GM21529 (cell line): ENCODE measurements around the gene EFNA3.
A peak's percentile ranks its signal among the peaks of the same experiment; 100 is the strongest.

ENCODE experiments used
- ATAC-seq: cut with Tn5 transposase; IDR thresholded peaks from one replicate; pipeline ENCODE4 v1.9.1; 2021; ENCODE audit not compliant: unreplicated experiment

EFNA3 gene

DNA sequence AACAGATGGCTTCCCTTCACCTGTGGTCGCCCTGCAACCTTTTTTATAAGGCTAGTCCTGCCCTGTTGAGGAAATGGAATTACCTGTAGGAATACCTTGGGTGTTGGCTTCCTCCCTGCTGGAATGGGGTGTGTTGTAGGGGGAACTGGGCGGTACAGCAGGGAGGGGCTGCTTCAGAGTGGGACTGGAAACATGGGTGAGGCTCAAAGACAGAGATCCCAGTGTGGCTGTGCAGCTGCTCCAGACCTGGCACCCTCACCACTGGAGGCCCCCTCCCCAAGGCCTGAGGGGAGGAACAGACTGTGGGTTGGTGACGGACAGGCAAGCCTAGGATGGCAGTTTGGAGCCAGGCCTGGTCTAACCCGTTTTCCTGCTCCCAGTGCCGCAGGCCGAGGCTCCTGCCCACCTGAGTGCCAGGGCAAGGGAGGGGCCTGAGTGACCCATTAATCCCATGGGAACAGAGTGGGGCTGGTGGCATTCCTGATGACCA, 4.5 kb downstream of the EFNA3 start:
- ATAC-seq = no peak

DNA sequence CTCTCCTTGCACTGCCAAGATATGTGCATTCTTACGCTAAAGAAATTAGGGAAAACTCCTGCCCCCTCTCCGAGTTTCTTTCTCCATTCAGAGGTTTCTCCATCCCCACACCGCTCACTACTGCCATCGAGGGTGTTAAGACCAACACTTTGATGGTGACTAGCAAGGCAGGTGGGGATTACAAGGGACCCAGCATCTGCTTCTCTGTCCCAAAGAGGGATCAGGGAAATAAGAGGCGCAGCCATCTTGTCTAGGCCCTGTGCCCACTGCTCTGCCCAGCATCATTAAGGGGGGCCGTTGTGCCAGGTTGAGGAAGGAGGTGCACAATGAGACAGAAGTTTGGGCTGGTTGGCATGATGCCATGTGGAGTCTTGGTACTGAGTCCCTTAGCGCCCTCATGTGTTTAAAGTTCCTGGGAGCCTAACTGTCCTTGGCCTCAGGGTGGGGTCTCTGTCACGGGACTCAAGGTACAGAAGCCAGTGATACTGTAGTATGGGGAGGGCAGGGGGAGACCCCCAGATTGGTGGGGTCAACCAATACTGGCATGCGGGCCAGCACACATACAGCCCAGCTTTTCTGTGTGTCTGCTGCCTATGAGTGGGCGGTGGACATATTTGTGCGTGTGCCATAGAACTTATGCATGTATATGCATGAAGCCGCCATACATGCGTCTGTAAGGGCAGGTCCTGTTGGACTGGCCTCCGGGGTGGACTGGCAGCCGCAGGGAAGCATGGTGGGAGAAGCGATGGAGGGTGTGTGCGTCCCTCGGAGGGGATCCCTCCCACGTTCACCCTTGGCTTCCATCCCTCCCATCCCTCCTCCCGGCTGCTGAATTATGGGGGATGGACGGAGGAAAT, 5.5 kb downstream of the EFNA3 start:
- peak; percentile 1 for ATAC-seq

DNA sequence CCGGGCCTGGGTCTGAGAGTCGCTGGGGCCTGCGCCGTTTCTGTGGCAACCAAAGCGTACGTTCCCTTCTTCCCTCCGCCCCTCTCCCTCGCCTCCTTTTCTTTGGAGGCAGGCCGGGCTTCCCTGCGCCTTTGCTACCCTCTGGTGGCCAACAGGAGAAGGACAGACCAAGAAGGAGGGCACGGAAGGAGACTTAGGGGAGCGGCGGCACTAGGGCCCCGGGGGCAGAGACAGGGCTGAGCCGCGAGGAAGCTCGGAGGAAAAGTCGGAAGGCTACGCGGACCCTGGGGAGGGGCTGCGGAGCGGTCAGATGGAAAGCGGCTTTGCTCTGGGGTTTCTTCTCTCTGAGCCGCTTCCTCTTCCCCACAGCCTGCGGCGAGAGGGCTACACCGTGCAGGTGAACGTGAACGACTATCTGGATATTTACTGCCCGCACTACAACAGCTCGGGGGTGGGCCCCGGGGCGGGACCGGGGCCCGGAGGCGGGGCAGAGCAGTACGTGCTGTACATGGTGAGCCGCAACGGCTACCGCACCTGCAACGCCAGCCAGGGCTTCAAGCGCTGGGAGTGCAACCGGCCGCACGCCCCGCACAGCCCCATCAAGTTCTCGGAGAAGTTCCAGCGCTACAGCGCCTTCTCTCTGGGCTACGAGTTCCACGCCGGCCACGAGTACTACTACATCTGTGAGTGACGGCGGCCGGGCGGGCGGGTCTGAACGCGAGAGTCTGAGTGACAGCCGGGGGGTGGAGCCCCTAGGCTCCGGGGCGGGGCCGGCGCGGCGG, 6.3 kb downstream of the EFNA3 start:
- peak; percentile 71 for ATAC-seq

DNA sequence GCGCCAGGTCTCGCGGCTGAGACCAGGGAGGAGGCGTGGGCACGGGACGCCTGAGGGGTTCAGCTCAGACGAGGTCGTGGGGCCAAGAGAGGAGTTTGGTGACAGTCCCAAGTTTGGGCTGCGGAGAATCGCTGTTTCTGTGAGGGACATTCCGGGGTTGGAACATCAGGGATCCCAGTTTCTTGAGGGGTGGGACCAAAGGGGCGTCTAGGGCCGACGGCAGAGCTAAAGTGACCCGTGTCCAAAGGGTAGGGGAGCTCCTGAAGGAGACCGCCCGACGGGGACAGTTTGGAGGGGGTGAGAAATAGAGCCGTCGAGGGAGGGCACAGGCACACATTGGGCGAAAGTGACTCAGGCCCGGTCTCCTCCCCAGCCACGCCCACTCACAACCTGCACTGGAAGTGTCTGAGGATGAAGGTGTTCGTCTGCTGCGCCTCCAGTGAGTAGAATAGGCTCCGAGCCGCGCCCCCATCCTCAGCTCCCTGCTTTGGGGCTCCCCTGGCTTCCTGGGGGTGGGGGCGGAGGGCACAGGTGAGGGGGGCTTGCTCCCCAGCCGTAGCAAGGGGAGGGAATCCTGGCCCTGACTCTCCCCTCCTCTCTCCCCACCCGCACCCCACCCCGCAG, 7.0 kb downstream of the EFNA3 start:
- ATAC-seq = no peak

DNA sequence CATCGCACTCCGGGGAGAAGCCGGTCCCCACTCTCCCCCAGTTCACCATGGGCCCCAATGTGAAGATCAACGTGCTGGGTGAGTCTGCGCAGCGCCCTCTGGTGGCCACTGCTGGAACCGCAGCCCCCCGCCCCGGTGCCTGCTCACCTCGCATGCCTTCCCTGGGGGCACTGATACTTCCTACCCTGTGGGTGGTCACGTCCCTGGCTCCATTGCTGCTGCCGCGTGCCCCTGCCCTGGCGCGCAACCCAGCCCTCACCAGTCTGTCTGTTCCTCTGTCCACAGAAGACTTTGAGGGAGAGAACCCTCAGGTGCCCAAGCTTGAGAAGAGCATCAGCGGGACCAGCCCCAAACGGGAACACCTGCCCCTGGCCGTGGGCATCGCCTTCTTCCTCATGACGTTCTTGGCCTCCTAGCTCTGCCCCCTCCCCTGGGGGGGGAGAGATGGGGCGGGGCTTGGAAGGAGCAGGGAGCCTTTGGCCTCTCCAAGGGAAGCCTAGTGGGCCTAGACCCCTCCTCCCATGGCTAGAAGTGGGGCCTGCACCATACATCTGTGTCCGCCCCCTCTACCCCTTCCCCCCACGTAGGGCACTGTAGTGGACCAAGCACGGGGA, 7.6 kb downstream of the EFNA3 start:
- no peak for ATAC-seq

DNA sequence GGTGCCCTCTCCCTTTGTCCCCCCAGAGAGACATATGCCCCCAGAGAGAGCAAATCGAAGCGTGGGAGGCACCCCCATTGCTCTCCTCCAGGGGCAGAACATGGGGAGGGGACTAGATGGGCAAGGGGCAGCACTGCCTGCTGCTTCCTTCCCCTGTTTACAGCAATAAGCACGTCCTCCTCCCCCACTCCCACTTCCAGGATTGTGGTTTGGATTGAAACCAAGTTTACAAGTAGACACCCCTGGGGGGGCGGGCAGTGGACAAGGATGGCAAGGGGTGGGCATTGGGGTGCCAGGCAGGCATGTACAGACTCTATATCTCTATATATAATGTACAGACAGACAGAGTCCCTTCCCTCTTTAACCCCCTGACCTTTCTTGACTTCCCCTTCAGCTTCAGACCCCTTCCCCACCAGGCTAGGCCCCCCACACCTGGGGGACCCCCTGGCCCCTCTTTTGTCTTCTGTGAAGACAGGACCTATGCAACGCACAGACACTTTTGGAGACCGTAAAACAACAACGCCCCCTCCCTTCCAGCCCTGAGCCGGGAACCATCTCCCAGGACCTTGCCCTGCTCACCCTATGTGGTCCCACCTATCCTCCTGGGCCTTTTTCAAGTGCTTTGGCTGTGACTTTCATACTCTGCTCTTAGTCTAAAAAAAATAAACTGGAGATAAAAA, 8.4 kb downstream of the EFNA3 start:
- no peak for ATAC-seq

DNA sequence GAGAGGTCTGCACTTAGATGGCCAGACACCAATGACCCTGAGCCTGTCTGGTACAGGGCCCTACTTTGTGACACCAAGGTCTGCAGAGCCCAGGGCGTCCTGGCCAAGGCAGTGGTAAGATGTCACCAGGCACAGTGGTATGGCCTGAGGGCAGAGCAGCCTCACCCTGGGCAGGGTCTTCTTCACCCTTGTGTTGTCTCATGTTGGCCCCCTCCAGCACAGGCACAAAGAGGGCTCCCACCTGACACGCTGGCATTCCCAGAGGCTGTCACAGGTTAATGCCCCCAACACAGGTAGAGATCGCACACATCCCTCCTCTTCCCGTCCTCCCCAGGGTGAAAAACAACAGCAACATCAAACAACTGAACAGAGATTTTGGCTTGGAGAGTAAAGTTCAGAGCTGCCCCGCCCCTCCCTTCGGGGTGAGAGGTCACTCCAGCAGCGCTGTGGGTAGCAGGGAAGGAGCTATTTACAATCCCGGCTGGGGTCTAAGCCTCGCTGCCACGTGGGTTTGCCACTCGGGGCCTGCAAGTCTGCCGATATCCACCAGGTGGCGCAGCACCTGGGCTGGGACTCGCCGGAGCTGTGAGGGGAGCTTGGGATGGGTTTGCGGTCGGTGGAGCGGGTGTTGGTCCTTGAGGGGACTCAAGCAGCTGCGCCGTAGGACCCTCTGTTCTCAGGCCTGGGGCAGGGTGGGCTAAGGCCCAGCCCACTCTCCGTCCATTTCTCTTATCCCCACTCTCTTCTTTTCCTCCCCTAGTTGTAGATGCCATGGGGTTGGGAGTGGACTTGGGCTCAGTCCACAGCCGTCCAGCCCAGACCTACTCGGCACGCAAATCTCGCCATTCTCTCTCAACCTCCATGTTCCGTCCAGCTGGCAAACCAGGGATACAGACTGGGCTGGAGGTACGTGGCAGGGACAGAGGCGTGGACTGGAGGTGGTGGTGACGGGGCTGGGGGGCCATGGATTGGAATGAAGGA, 12.7 kb downstream of the EFNA3 start:
- no peak for ATAC-seq

DNA sequence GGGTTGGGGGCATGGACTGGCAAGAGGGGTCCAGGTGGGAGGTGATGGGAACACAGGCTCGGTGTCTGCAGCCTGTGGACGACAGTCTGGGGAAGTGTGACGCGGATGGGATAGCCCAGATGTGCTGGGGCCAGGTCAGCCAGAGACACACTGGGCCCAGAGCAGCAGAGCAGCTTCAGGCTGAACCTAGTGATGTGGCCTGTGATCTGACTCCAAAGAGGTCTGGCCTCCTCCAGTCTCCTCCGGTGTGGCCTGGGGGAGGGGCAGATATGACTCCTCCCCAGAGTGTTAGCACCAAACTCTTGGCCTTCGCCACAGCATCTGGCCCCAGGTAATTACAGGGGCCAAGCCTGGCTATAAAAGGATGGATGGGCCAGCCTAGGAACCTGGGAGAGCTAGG, 13.5 kb downstream of the EFNA3 start:
- ATAC-seq = no peak

DNA sequence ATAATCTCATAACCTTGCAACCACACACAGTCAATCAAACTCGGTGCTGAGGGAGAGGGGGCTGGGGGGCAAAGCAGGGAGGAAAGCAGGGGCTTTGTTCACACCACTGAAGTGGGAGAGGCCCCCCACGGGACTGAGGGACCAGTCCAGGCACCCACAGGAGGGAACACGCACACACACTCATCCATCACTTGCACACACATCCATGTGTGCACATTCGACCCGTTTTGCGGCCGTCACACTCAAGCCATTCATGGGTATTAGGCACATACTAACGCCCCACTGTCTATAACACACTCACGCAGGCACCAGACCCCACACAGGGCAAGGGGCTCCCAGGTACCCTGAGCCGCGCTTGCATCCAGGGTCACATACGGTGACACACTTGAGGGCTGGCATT, 14.0 kb downstream of the EFNA3 start:
- no peak for ATAC-seq

DNA sequence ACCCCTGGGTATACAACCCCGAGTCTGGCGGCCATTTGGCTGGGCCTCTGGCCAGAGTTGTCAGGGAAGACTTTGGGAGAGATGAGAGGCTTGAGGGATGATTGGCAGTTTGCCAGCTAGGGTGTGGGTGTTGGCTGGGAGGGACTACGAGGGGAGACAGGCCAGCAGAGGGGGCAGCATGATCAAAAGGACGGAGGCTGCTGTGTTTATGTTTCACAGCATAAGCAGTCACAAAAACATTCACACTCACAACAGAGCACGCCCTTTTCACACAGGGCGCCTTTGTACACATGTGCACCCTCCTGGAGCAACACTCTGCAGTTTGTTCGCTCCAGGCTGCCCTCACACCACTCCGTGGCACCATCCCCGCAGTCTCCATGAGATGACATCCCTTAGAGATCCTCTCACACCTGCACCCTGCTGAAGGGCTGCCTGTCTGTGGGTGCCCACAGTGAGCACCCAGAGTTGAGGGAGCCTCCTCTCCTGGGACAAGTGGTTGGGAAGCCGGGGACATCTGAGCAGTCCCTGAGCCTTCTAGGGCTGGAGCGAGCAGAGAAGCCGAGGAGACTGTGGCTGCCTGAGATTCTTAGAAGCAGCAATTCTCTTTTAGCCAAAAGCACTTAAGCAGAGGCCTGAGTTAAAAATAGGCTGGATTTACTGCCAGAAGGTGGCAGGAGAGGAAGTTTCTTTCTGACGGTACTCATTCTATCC, 15.4 kb downstream of the EFNA3 start:
- ATAC-seq = no peak

DNA sequence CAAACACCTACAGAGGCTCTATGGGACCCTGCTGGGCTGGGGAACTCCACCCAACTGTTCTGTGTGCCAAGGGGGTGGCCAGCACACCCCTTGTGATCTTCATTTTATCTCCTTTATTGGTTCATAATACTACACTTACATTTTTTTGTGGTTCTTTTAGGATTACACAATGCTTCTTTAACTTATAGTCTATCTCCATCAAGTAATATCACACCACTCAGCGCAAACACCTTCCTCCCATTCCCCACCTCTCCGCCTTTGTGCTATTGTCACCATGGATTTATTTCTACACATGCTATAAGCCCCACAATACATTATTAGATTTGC, 15.9 kb downstream of the EFNA3 start:
- ATAC-seq = no peak

DNA sequence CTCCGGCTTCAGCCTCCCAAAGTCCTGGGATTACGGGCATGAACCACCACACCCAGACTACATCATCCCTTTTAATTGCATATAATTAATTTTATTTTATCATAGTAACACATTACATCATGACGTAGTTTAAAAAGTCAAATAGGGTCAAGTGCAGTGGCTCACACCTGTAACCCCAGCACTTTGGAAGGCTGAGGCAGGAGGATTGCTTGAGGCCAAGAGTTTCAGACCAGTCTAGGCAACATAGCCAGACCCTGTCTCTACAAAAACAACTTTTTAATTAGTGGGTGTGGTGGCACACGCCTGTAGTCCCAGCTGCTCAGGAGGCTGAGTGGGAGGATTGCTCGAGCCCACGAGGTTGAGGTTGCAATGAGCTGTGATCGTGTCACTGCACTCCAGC, 20.7 kb downstream of the EFNA3 start:
- no peak for ATAC-seq

DNA sequence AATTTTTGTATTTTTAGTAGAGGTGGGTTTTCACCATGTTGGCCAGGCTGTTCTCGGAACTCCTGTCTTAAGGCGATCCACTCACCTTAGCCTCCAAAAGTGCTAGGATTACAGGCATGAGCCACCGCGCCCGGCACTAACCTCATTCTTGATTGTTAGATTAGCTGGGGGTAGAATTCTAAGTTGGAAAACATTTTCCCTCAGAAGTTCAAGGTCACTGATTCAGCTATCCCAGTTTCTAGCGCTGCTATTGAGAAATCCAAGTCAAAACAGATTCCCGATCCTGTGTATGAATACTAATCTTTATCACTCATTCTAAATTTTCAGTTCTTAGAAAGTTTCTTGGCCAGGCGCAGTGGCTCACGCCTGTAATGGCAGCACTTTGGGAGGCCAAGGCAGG, 24.7 kb downstream of the EFNA3 start:
- no peak for ATAC-seq

DNA sequence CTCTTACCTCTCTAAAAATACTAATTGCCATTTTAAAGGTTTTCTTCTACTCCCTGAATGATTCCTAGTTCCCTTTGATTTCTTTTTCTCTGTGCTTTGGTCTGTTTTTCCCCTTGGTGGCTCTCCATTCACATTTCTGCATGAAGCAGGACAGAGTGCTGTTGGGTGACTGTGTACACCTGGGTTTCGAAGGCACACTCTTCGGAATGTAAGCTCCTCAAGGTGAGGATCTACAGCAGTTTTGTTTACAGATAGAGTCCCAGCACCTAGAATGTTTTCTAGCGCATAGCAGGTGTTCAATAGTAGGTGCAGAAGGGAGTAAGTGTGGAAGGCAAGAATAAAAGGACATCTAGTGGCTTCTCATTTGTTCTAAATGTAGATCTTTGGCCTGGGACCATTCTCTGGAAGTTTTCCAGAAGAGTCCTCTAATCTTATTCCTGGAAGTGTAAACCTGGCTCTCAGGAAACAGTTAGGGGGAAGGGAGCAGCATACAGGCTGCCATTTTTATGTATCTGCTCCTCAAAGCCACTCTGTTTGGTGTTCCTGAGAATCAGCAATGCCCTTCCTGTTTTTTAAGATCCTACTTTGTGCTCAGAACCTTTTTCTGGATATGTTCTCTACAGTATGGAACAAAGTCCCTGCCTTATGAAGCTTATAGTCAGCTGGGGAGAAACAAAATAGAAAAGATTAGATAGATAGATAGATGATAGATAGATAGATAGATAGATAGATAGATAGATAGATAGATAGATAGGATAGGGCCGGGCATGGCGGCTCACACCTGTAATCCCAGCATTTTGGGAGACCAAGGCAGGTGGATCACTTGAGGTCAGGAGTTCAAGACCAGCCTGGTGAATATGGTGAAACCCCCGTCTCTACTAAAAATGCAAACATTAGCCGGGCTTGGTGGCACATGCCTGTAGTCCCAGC, 26.2 kb downstream of the EFNA3 start:
- no peak for ATAC-seq

DNA sequence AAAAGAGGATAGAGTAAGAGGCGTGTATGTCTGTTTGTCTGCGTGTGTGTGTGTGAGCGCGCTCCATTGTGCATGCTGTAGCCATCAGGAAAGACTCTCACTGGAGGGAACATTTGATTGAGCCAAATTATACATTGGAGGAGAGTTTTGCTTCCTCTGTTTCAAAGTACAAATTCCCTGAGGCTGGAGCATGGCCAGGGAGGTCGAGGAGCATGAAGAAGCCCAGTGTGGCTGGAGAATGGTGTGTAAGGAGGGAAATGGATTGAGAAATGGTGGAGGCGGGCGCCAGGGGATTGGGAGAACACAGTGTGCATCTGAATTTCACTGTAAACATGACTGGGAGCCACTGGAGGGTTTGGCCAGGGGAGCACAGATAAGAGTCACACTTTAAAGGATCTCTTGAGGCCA, 27.0 kb downstream of the EFNA3 start:
- no peak for ATAC-seq

DNA sequence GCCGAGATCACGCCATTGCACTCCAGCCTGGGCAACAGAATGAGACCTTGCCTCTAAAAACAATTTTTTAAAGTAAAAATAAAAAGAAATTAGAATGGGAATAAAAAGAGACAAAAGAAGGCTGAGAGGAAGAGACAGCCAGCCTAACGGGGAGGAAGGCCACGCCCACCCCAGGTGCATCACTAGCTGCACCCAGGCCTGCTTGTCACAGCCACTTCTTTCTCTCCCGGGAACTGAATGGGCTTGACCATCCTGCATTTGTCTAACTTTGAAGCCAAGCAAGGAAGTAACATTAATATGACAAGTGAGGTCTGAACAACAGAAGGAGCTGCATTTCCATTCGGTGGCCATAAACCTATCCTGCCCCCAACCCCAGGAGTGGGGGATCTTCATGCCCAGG, 28.2 kb downstream of the EFNA3 start:
- ATAC-seq = no peak

DNA sequence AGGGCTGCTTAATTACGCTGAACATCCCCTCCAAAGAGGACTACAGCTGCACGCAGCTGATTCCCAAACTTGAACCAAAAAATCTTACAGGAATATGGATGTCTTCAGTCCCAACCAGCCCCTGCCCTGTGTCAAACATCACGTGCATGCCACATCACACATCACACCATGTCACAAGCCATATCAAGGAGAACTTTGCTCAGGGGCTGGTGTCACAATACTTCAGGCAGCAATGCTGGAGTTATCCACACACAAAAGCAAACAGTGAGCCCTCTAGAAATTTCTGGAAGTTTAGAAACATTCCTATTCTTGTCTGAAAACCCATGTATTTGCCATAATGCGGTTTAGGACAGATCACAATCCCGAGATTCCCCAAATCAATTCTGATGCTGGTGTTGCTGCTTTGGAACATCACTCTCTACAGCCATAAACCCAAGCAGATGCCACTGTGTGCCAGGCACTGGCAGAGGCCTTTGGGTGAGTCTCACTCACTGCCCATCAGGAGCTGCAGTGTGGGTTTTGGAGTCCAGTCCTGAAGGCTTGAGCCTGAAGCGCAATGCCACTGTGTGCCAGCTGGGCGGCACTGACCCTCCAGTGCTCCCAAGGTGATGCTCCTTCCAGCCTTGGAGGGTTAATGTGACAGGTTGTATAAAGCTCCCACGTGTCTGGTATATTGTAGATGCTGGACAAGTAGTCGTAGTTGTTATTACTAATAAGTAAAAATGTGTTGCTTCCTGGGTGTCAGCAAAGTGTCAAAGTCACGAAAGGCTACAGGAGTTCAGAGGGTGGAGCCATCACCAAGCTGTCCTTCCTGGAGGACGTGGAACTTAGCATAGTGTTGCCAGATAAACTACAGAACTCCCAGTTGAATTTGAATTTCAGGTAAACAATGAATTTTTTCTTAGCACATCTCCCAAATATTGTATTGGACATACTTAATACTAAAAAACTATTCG, 28.9 kb downstream of the EFNA3 start:
- no peak for ATAC-seq
